T-helper 2 cell treated with Interferon-gamma antibody and Interleukin-4, amounts not matched to agents 100 ng/mL and 5 ng/mL, for 36 hours (primary cell): ENCODE measurements around the gene STK11IP. TPM values are rescaled to one million over a fixed set of nuclear protein-coding genes. Genes with fewer than 3 reads are reported as not detected.

ENCODE experiments used
- intact Hi-C: fragments of 100-400 bp; cut with micrococcal nuclease; formaldehyde crosslinking; loops from one replicate; pipeline ENCODE4 v1.15.1; 2023
- total RNA-seq: library from RNA; stranded (reverse); gene quantifications from 2 replicates; pipeline ENCODE4 v1.2.3, GENCODE V29; 2022

The STK11IP gene
- total RNA-seq, 1 donor from 2014 or later: 32.9 TPM

- intact Hi-C loops: no loop called here
Observed at GRCh38 chr2:219575566-219576504, 21.8 kb upstream of the STK11IP start.

- intact Hi-C loops: no loop called here
Observed at GRCh38 chr2:219576505-219577388, 20.9 kb upstream of the STK11IP start.

- intact Hi-C loops: no loop called here
Observed at GRCh38 chr2:219578811-219579613, 18.6 kb upstream of the STK11IP start.

GRCh38 chr2:219581346-219581745, 16.3 kb upstream of the STK11IP start:
- intact Hi-C loops: no loop called here

GRCh38 chr2:219591091-219591490, 6.6 kb upstream of the STK11IP start:
- intact Hi-C loops: no loop called here

- intact Hi-C loops: no loop called here
Observed at GRCh38 chr2:219592736-219593135, 4.9 kb upstream of the STK11IP start.

GRCh38 chr2:219593154-219593553, 4.5 kb upstream of the STK11IP start:
- intact Hi-C loops: no loop called here

- intact Hi-C loops: loop anchor here (5.0 kb wide), 2 partner anchors 418 to 1378 kb away; partner anchors contain the start of genes ARPC2, CNPPD1 and RETREG2
Observed at GRCh38 chr2:219595256-219595655, 2.4 kb upstream of the STK11IP start.

- intact Hi-C loops: loop anchor here (1.0 to 5.0 kb wide), 7 partner anchors 45 to 1380 kb away; partner anchors contain the start of genes ARPC2, CHPF, CNPPD1 and GLB1L
Observed at GRCh38 chr2:219596954-219597551, 604 bp upstream of the STK11IP start.

GRCh38 chr2:219598308-219599078, 836 bp downstream of the STK11IP start:
- intact Hi-C loops: loop anchor here (2.0 to 5.0 kb wide), 3 partner anchors 44 to 1381 kb away; partner anchors contain the start of genes ARPC2, CNPPD1 and RETREG2

- intact Hi-C loops: no loop called here
Observed at GRCh38 chr2:219603771-219604170, 6.1 kb downstream of the STK11IP start.

- intact Hi-C loops: no loop called here
Observed at GRCh38 chr2:219605607-219605954, 7.9 kb downstream of the STK11IP start.

GRCh38 chr2:219607931-219608330, 10.3 kb downstream of the STK11IP start:
- intact Hi-C loops: no loop called here

GRCh38 chr2:219608399-219608964, 10.8 kb downstream of the STK11IP start:
- intact Hi-C loops: no loop called here

GRCh38 chr2:219609149-219609750, 11.6 kb downstream of the STK11IP start:
- intact Hi-C loops: no loop called here

- intact Hi-C loops: no loop called here
Observed at GRCh38 chr2:219611306-219611705, 13.6 kb downstream of the STK11IP start.

GRCh38 chr2:219611866-219612576, 14.4 kb downstream of the STK11IP start:
- intact Hi-C loops: no loop called here

- intact Hi-C loops: no loop called here
Observed at GRCh38 chr2:219612577-219613286, 15.1 kb downstream of the STK11IP start.
